ENCODE results near the gene ABITRAM. TPM values are rescaled to one million over a fixed set of nuclear protein-coding genes. Genes with fewer than 3 reads are reported as not detected.

ABITRAM gene
- total RNA-seq (2021) = 10.9 and 11.7 TPM in 2 replicates
- long read RNA-seq, transcript FAM206A-201 (6 exons, 2,134 nt) = major isoform, 32 of 41 reads
- long read RNA-seq, partial matches to known transcripts = 0 of 41 reads
- long read RNA-seq, other reads (novel, unspliced or antisense) = 6 of 41 reads

GRCh38 chr9:108934323-108934893 lies at the start of gene ABITRAM:
TSS of gene ABITRAM (plus strand) at chr9:108934400. CDS start at chr9:108934487, 87 bp downstream.
- Histone ChIP-seq H2AK5ac (ENCODE audit: insufficient read length, low read length) (no peak within 1 kb of the TSS), H2BK5ac (ENCODE audit: insufficient read length, low read length) (no peak within 1 kb of the TSS), H3T11ph (ENCODE audit: low read length) (no peak within 1 kb of the TSS), H3K23me2 (ENCODE audit: insufficient read length, low read depth, low read length, poor library complexity, severe bottlenecking) (peaks cover 10% of the 10 kb centered on the region), H3K14ac (ENCODE audit: insufficient read depth, low read length) (peak within 1 kb of the TSS; percentile 59; the same call in 1 of the 2 replicates), H3K27me3 (ENCODE audit: insufficient read depth, low read length) (no peaks in the 10 kb centered on the region), H3K27ac (ENCODE audit: insufficient read length, low read depth, low read length) (no peak within 1 kb of the TSS), H3K79me1 (ENCODE audit: insufficient read depth, low read depth, low read length, poor library complexity, severe bottlenecking) (no peaks in the 10 kb centered on the region), H3K79me2 (ENCODE audit: insufficient read depth, low read length) (peaks cover 11% of the 10 kb centered on the region), H3K23ac (ENCODE audit: insufficient read length, low read depth, low read length) (no peak within 1 kb of the TSS), H3K56ac (ENCODE audit: insufficient read length, low read depth, low read length) (no peak within 1 kb of the TSS), H3K18ac (ENCODE audit: insufficient read length, low read depth, low read length) (peak within 1 kb of the TSS; percentile 44), H2AFZ (ENCODE audit: low read length) (no peak within 1 kb of the TSS), H4K20me1 (ENCODE audit: control insufficient read depth, insufficient read depth, insufficient read length) (no peaks in the 10 kb centered on the region), H2BK12ac (ENCODE audit: insufficient read length, low read depth, low read length) (no peak within 1 kb of the TSS), H3K9me3 (ENCODE audit: control insufficient read depth, low read depth, low read length) (no peaks in the 10 kb centered on the region), H3K4me1 (ENCODE audit: insufficient read depth, low read length) (peaks cover 6% of the 10 kb centered on the region), H3K4me2 (ENCODE audit: insufficient read depth, insufficient read length, low read length) (peak within 1 kb of the TSS; percentile 83), H3K4ac (ENCODE audit: low read depth, low read length) (no peak within 1 kb of the TSS), H4K5ac (ENCODE audit: insufficient read length, low read depth, low read length) (no peak within 1 kb of the TSS), H2BK15ac (ENCODE audit: low read depth, low read length) (no peak within 1 kb of the TSS), H2BK120ac (ENCODE audit: low read depth, low read length, poor library complexity, severe bottlenecking) (no peak within 1 kb of the TSS), H4K8ac (replicated peaks; ENCODE audit: insufficient read length, low read depth, low read length) (no peak within 1 kb of the TSS), H4K91ac (ENCODE audit: insufficient read length, low read depth, low read length) (no peak within 1 kb of the TSS), H2BK20ac (ENCODE audit: low read depth, low read length, poor library complexity, severe bottlenecking) (no peak within 1 kb of the TSS), H3K9ac (ENCODE audit: extremely low read depth, insufficient read length, low read length) (peak within 1 kb of the TSS; percentile 84)
- H3K9me3 Mint-ChIP-seq = no peaks in the 10 kb centered on the region
- H3K27ac Mint-ChIP-seq = peak within 1 kb of the TSS; percentile 98 to 99 (median 98)
- H3K4me1 Mint-ChIP-seq = peaks cover 12 to 15% of the 10 kb centered on the region in 2 experiments
- peak; percentile 81 for DNase-seq
- H3K4me3 Mint-ChIP-seq = peak within 1 kb of the TSS; percentile 95 to 99
- peaks cover 2 to 12% (median 8%) of the 10 kb centered on the region in 3 experiments; a peak in 5 of 7 replicates for H3K36me3 Mint-ChIP-seq (ENCODE audit: insufficient read depth in 1 of 3, low read depth in 3 of 3)
- no peaks in the 10 kb centered on the region for H3K27me3 Mint-ChIP-seq (ENCODE audit: low read depth)
- TF ChIP-seq CTCF (conservative IDR thresholded peaks at IDR 0.05) = no peak
- WGBS (ENCODE audit: extremely low coverage, insufficient read length, low lambda C conversion rate) = no CpG with 5 or more reads among the region's 47 CpGs
